ENCODE data around the gene CCDC9B.

GRCh38 chr15:40320931-40321371 lies 19.8 kb downstream of the CCDC9B start:
- TF ChIP-seq, protein P1, sequence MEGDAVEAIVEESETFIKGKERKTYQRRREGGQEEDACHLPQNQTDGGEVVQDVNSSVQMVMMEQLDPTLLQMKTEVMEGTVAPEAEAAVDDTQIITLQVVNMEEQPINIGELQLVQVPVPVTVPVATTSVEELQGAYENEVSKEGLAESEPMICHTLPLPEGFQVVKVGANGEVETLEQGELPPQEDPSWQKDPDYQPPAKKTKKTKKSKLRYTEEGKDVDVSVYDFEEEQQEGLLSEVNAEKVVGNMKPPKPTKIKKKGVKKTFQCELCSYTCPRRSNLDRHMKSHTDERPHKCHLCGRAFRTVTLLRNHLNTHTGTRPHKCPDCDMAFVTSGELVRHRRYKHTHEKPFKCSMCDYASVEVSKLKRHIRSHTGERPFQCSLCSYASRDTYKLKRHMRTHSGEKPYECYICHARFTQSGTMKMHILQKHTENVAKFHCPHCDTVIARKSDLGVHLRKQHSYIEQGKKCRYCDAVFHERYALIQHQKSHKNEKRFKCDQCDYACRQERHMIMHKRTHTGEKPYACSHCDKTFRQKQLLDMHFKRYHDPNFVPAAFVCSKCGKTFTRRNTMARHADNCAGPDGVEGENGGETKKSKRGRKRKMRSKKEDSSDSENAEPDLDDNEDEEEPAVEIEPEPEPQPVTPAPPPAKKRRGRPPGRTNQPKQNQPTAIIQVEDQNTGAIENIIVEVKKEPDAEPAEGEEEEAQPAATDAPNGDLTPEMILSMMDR (IDR thresholded peaks at IDR 0.05; ENCODE audit: insufficient read depth, low read depth, low read length), result peak; percentile 96
- TF ChIP-seq EZH2 (IDR thresholded peaks at IDR 0.05; ENCODE audit: insufficient read depth, low read length), result no peak

Data from astrocyte (in vitro differentiated cells and primary cell).